Thyroid gland (tissue), 4 donors: ENCODE data around the gene NAV2.

Experiments used
- POLR2A ChIP-seq, 2 donors: fragments of 450-650 bp; IDR thresholded peaks; one replicate each; pipeline ENCODE4 v1.6.1; 2017; ENCODE audit warnings: antibody characterized with exemption in 2 of 2, mild to moderate bottlenecking in 2 of 2, moderate library complexity in 1 of 2
- TF ChIP-seq, protein P1 (sequence below), 6 experiments: fragments of 200-600 bp in 3 of 6; fragments of 450-650 bp in 3 of 6; sonication (generic) in 3 of 6; IDR thresholded peaks; one replicate each; pipeline ENCODE4 v1.5.1; 2016 to 2019; ENCODE audit warnings: antibody characterized with exemption in 6 of 6, mild to moderate bottlenecking in 2 of 6, inconsistent platforms in 1 of 6, moderate library complexity in 1 of 6

DNA sequence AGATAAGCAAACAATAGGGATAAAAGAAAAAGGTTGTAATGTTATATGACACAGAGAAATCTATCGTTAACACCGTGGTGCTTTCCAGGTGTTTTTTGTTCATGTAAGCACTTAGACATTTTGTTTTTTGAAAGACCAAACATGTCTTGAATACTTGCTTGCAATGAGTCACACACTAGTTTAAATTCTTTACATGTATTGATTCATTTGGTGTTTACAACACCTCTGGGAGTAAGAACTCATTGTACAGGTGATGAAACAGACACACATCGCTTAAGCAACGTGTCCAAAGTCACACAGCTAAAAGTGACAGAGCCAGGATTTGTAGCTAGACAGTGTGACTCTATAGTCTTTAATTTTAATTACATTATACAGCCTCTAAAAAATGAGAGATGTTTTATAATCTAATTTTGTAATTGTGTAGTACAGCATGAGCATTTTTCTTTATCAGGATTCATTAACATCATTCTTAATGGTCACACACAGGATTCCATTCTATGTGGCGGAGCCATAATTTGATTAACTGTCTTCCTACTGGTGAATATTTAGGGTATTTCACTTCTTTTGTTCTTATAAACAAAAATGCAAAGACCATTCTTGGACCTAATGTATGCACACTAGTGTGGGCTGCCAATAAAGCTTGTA lies 298.8 kb downstream of the NAV2 start:
- TF ChIP-seq, protein P1, sequence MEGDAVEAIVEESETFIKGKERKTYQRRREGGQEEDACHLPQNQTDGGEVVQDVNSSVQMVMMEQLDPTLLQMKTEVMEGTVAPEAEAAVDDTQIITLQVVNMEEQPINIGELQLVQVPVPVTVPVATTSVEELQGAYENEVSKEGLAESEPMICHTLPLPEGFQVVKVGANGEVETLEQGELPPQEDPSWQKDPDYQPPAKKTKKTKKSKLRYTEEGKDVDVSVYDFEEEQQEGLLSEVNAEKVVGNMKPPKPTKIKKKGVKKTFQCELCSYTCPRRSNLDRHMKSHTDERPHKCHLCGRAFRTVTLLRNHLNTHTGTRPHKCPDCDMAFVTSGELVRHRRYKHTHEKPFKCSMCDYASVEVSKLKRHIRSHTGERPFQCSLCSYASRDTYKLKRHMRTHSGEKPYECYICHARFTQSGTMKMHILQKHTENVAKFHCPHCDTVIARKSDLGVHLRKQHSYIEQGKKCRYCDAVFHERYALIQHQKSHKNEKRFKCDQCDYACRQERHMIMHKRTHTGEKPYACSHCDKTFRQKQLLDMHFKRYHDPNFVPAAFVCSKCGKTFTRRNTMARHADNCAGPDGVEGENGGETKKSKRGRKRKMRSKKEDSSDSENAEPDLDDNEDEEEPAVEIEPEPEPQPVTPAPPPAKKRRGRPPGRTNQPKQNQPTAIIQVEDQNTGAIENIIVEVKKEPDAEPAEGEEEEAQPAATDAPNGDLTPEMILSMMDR (IDR thresholded peaks at IDR 0.05) = no peak
- no peak for TF ChIP-seq POLR2A (IDR thresholded peaks at IDR 0.05)
